GM18861 (cell line): ENCODE data around the gene CNN1.

Source experiments
- ATAC-seq: cut with Tn5 transposase; IDR thresholded peaks from one replicate; pipeline ENCODE4 v1.9.1; 2021; ENCODE audit not compliant: unreplicated experiment

CNN1 gene

DNA sequence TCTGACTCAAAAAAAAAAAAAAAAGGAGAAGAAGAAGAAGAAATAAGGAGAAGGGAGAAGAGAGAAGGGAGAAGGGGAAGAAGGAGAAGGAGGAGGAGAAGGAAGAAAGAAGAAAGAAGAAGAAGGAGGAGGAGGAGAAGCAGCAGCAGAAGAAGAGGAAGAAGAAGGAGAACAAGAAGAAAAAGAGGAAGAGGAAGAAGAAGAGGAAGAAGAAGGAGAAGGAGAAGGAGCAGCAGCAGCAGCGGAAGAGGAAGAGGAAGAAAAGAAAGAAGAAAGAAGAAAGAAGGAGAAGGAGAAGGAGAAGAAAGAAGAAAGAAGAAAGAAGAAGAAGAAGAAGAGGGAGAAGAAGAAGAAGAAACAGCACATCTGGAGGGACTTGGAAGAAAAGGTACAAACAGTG, 4.1 kb upstream of the CNN1 start:
- ATAC-seq = no peak

GRCh38 chr19:11534948-11535347, 3.7 kb upstream of the CNN1 start:
- no peak for ATAC-seq

- peak; percentile 63 for ATAC-seq
Measured at GRCh38 chr19:11535792-11536595, 2.7 kb upstream of the CNN1 start.

DNA sequence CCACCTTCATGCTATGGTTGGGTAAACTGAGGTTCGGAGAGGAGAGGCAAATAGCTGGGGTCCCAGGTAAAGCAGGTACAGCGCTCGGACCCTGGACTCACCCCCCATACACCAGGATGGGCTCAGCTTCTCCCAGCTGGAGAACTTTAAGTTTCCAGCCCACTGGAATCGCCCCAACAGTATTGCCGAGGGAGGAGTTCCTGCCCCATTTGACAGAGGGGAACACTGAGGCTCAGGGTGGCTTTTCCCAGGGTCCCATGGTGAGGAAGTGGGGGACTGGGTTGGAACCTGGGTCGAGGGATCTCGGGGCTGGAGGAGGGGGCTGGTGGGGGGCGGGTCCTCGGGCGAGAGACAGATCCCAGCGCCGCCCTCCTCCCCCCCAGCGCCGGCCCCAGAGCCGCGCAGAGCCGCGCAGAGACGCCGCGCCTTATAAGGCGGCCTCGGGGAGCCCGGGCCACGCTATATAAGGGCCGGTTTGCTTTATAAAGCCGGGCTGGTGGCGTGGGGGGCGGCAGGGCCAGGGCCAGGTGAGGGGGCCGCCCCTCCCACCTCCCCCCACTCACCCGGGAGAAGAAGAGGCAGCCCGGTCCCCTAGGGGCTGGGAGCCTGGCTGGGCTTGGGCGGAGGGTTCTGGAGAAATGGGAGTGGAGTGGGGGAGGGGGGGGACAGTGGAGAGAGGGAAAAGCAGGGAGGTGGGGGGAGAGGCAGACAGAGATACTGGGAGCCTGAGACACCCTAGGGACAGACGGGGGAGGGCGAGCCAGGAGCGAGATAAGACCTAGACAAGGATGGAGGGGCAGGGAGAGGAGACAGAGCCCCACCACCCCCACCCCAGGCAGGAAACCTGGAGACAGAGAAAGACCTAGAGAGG, 1.1 kb downstream of the CNN1 start:
- no peak for ATAC-seq

GRCh38 chr19:11540645-11541044, 2.0 kb downstream of the CNN1 start:
- ATAC-seq = no peak

- ATAC-seq = peak; percentile 45
Measured at GRCh38 chr19:11541238-11541637, 2.6 kb downstream of the CNN1 start.

- no peak for ATAC-seq
Measured at GRCh38 chr19:11547929-11548700, 9.5 kb downstream of the CNN1 start.

DNA sequence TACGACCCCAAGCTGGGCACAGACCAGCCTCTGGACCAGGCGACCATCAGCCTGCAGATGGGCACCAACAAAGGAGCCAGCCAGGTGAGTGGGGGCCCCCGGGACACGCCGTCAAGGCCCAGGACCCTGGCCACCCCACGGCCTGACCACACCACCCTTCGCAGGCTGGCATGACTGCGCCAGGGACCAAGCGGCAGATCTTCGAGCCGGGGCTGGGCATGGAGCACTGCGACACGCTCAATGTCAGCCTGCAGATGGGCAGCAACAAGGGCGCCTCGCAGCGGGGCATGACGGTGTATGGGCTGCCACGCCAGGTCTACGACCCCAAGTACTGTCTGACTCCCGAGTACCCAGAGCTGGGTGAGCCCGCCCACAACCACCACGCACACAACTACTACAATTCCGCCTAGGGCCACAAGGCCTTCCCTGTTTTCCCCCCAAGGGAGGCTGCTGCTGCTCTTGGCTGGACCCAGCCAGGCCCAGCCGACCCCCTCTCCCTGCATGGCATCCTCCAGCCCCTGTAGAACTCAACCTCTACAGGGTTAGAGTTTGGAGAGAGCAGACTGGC, 10.8 kb downstream of the CNN1 start:
- no peak for ATAC-seq

GRCh38 chr19:11550265-11550664, 11.6 kb downstream of the CNN1 start:
- ATAC-seq = no peak

DNA sequence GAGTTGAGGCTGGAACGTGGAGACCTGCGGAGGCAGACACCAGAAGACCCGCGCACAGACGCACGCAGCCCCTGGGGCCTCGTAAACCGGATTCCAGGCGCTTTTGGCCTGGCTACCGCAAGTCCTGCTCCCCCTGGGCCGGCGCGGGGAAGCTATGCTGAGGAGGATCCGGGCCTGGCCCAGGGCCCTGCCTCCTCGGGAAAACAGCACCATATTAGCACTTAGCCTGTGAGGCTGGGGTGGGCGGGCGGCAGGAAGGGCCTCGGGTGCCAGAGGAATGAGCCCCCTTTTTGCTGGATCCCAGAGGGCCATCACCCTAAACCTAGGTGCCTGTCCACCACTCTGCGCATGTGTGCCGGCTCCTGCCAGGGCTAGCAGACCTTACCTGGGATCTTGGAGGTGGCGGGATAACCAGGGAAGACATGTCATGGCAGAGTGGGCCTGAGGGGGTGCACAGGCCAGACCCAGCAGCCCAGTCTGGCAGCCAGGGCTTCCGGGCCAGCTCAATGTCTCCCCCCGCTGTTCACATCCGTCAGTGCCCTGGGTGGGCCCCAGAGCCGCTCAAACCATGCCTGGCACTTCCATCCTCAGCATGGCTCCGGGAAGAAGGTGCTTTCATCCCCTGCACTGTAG, 13.1 kb downstream of the CNN1 start:
- ATAC-seq = no peak

DNA sequence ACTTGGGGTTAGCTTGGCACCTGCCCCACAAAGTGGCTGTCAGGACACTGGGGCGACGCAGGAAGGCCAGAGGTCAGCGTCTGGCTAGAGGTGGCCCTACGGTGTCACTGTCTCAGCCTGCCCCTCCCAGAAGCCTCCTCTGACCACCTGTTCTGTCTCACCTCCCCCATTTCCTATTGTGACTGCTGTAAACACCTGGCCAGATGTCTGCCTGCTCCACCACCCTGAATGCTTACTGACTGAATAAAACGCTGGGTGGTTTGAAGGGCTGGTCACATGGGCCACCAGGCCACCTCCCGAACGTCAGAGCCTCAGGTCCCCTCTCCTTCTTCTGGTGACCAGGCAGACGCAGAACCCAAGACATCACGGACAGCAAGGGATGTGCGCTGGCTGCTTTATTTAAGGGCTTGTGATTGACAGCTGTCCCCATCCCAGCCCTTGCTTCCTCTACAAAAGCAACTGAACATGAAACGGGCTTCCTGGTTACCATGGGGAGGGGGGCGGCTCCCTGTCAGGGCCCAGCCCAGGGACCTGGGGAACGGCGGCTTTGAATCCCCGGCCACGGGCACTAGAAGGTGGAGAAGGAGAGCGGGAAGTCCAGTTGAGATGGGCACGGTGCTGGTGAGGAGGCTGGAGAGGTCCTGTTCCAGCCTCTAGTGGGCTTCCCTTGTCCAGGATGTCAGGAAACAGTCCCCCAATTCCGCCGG, 14.2 kb downstream of the CNN1 start:
- no peak for ATAC-seq

- peak; percentile 33 for ATAC-seq
Measured at GRCh38 chr19:11554160-11554559, 15.5 kb downstream of the CNN1 start.

DNA sequence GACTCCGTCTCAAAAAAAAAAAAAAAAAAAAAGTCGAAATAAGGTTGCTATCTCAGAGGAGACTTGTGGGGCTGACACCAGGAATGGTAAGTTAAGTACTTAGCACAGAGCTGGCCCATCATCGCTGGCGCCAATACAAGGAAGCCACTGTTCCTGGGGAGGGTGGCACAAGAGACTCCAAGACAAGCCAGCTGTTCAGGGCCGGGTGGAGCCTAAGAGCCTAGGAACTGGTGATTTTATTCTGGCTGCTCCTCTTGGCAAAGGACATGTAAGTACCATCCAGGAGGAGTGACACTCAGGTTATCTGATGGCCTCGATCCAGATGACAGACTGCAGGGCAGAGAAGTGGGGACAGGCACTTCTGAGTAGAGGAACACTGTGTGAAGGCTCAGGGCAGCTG, 16.6 kb downstream of the CNN1 start:
- no peak for ATAC-seq

DNA sequence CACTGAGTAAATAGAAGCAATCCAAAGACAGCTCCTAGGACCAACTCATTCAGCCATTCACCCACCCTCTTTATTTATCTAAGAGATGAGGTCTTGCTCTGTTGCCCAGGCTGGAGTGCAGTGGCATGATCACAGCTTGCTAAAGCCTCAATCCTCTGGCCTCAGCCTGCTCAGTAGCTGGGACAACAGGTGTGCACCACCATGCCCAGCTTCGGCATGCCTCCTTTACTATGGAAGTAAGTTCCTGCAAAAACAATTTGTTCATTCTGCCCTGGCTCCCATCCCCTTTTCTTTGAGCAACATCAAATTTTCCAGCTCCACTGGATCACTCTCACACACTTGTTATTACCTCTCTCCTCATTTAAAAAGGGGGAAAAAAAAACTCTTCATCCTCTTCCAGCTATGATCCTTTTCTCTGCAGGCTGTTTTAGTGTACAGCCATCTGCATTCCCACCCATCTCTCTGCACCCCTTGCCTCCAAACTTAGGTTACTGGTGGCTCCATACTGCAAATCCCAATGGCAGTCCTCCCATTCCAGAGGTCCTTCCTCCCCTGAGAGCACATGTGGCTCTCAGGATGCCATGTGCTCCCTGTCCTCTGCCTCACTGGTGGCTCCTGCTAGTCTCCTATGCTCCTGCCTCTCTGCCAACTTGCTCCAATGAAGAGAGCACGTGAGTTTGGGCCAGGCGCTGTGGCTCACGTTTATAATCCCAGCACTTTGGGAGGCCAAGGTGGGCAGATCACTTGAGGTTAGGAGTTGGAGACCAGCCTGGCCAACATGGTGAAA, 18.2 kb downstream of the CNN1 start:
- ATAC-seq = no peak

DNA sequence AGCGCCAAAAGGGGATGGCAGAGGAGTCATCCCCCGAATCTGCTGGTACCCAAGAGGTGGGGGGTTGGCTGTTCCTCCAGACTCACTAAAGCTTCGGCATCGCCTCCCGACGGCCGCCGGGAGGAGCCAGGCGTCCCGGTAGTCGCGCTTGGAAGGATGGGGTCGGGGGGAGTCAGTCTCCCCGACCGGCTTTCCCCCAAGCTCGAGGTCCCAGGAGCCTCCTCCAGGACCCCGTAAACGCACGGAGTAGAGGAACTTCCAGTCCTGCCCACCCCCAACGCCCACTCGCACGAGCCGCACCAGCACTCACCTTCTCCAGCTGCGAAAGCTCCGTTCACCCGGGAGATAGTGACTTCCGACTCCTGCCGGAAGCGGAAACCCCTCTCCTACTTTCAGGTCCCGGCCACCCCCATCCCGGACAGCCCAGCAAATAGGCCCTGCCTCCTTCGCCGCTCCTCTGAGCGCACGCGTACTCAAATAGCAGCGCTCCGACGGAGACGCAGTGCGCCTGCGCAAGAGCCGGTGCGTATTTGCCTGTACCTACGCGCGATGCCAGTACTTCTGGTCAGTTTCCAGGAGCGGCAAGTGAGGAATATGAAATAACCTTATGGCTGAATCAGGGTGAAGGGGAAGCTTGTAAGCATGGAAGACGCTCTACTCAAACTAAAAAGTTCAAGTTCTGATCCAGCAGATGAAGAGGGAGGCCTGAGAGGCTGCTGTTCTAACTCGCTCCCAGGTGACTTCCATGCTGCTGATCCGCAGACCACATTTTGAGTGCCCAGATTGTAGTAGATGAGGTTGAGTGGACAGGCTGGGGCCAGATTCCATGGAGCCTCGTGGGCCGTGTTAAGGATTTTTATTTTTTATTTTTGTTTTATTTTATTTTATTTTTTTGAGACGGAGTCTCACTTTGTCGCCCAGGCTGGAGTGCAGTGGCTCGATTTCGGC, 20.5 kb downstream of the CNN1 start, which contains the start of gene ELOF1:
Gene ELOF1 (minus strand): TSS at position 350 of the 948 bp plus-strand sequence. CDS start 4,883 bp downstream, outside the sequence.
- ATAC-seq = peak; percentile 75

- ATAC-seq = peak; percentile 52
Measured at GRCh38 chr19:11560404-11561051, 21.9 kb downstream of the CNN1 start.

GRCh38 chr19:11563532-11563931, 24.9 kb downstream of the CNN1 start:
- no peak for ATAC-seq
